Retinal pigment epithelial cell (primary cell): ENCODE measurements around the gene PPP4R1.

Source experiments
- DNase-seq: peaks from one replicate; pipeline ENCODE4 v3.0.0-alpha.2; 2010; ENCODE audit warnings: low read depth
- H3K4me3 ChIP-seq: 2 replicates; pipeline ENCODE4 v1.5.1; 2011; ENCODE audit warnings: mild to moderate bottlenecking, low read length, control low read depth, moderate library complexity
- TF ChIP-seq, protein P1 (sequence below): conservative IDR thresholded peaks from 2 replicates; pipeline ENCODE4 v1.5.1; 2011; ENCODE audit warnings: low read depth, low read length, control low read depth, inconsistent platforms

Gene PPP4R1, protein sequence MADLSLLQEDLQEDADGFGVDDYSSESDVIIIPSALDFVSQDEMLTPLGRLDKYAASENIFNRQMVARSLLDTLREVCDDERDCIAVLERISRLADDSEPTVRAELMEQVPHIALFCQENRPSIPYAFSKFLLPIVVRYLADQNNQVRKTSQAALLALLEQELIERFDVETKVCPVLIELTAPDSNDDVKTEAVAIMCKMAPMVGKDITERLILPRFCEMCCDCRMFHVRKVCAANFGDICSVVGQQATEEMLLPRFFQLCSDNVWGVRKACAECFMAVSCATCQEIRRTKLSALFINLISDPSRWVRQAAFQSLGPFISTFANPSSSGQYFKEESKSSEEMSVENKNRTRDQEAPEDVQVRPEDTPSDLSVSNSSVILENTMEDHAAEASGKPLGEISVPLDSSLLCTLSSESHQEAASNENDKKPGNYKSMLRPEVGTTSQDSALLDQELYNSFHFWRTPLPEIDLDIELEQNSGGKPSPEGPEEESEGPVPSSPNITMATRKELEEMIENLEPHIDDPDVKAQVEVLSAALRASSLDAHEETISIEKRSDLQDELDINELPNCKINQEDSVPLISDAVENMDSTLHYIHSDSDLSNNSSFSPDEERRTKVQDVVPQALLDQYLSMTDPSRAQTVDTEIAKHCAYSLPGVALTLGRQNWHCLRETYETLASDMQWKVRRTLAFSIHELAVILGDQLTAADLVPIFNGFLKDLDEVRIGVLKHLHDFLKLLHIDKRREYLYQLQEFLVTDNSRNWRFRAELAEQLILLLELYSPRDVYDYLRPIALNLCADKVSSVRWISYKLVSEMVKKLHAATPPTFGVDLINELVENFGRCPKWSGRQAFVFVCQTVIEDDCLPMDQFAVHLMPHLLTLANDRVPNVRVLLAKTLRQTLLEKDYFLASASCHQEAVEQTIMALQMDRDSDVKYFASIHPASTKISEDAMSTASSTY

DNA sequence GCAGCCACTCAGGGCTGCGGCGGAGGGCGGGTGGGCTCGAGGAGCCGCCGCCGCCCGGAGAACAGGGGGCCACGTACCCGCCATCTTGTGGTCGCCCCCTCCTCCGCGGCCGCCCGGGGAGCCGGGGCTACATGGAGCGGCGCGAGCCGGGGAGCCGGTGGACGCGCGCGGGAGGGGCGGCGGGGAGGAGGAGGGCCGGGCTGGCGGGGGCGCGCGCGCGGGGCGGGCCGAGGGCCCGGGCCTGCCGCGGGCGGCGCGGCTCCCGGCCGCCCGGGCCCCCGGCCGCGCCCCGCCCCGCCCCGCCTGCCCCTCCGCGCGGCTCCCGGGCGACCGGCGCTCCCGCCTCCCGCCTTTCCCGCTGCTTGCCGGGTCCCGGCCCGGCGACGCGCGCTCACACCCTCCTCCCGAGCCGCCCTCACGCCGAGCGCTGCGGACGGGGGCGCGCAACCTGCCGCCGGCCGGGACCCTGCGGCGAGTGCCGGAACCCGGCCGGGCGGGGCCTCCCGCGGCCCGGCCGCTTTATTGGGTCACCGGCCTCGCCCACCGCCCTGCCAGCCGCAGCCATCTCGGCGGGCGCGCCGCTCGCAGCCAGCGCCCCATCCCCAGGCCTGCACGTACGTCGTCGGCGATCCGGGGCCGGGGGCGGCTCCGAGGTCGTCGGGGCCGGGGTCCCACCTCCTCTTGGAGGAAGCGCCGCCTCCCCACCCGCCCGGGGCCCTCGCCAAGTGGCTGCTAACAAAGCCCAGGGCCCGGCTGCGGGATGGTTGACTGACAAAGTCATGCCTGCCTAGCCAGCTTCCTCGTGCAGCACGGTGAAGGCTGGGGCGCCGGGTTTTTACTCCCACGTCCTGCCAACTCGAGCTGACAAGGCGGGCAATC, at the start of gene PPP4R1:
Gene PPP4R1 (minus strand): TSS at position 159 of the 879 bp plus-strand sequence. CDS start 75 bp downstream, at position 84.
- DNase-seq, result peak; percentile 63
- H3K4me3 ChIP-seq, result peak within 1 kb of the TSS; percentile 67
- TF ChIP-seq, protein P1, sequence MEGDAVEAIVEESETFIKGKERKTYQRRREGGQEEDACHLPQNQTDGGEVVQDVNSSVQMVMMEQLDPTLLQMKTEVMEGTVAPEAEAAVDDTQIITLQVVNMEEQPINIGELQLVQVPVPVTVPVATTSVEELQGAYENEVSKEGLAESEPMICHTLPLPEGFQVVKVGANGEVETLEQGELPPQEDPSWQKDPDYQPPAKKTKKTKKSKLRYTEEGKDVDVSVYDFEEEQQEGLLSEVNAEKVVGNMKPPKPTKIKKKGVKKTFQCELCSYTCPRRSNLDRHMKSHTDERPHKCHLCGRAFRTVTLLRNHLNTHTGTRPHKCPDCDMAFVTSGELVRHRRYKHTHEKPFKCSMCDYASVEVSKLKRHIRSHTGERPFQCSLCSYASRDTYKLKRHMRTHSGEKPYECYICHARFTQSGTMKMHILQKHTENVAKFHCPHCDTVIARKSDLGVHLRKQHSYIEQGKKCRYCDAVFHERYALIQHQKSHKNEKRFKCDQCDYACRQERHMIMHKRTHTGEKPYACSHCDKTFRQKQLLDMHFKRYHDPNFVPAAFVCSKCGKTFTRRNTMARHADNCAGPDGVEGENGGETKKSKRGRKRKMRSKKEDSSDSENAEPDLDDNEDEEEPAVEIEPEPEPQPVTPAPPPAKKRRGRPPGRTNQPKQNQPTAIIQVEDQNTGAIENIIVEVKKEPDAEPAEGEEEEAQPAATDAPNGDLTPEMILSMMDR, result no peak

DNA sequence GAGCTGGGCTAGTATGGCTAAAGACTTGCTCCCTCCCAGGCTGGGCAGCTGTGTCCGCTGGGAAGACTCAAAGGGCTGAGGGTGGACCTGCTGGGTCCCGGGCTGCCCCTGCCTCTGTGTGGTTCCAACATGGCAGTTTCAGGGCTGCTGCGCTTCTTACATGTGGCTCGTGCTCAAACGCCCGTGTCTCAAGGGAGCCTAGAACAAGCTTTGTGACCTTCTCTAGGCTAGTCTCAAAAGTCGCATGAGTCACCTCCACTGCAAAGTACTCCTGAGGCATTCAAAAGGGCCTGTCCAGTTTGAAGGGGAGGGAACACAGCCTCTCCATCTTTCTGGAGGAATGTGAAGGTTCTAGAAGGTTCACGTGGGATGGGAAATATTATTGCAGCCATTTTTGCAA, 49.0 kb upstream of the PPP4R1 start:
- no peak overlapping the region for H3K4me3 ChIP-seq
- TF ChIP-seq, protein P1, result no peak
- no peak for DNase-seq

DNA sequence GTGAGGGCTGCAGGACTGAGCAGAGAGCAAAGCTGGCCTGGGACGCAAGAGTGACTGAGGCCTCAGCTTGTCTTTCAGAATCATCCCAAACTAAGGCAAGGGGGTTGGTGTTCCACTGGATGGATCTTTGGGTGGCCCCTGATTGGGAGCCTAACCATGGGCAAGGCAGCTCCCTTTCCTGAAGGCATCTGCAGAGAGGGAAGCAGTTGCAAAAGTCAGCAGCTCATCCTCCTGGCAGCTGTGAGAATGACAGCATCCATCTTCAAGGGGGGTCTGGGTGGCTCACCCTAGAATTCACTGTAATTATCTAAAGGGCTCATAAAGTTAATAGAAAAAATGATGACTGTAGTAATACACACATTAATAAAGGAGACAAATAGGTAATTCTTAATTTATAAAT, 47.2 kb upstream of the PPP4R1 start:
- TF ChIP-seq, protein P1, result no peak
- no peak for DNase-seq
- H3K4me3 ChIP-seq, result no peak overlapping the region

DNA sequence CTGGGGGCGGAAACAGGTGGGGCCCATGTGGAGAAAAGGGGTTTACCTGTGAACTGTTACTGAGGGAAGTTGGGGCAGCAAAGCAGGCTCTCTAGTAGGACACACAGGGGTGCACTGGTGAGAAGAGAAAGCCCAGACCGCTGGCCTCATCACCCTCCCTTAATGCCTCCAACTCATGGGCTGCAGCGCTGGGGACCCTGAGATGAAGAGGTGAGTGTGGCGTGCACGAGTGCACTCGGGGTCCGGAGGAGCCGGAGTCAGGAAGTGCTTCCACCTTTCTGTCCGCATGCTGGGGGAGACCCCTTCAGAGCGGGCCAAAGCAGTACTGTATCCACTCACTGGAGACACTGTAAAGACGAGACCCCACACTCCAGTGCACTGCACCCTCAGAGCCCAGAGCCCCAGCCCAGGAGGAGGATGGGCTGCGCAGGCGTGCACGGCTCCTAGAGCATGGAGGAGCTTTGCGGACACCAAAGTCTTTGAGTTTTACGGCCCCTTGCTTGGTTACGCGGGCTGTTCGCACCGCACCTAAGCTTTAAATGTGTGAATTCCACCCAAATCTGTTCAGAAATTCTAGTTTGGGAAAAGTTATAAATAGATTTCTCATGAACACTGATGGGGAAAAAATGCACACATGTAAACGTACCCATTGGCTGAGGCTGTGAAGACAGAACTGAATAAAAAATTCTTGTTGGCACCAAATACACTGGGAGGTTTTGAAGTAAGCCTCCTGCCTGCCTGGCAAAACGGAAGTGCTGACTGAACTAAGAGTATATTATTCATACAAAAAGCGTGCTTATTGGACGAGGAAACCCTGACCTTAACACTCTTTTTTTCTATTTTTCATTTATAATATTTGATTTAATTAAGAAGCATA, 45.4 kb upstream of the PPP4R1 start:
- H3K4me3 ChIP-seq, result no peak overlapping the region
- no peak for DNase-seq
- TF ChIP-seq, protein P1, result no peak

DNA sequence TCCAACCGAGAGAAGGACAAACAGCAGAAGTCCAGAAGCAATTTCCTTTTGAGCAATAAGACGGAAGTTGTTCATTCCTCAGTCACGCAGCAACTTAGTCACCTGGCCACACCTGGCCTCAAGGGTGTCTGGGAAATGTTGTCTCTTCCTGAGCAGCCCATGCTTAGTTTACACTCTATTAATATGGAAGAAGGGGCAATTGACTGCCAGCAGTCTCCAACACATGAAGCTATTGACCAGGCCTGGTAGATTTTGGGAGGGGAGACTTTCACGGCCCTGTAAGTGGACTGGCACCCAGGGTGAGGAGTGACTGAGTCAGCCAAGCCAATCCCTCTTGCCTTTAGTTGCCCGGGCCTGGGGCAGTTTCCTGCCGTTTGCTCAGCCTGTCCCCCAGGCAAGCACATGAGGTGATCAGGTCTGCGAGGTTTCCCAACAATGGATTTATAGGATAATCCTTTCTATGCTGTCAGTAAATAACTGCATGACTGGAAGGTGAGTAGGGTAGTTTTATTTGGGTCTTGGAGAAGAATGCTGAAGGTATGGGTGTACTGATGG, 43.8 kb upstream of the PPP4R1 start:
- TF ChIP-seq, protein P1, result no peak
- no peak overlapping the region for H3K4me3 ChIP-seq
- no peak for DNase-seq
